ENCODE results near the gene CLEC19A. TPM values are rescaled to one million over a fixed set of nuclear protein-coding genes. Genes with fewer than 3 reads are reported as not detected.

CLEC19A gene
- polyA plus RNA-seq, 1 experiment = not detected

- Histone ChIP-seq H3K36me3 (ENCODE audit: control insufficient read depth, insufficient read depth, low read length) (no peaks in the 10 kb centered on the region), H3K27me3 (ENCODE audit: control insufficient read depth, insufficient read depth, low read length) (no peaks in the 10 kb centered on the region), H3K4me3 (ENCODE audit: low read depth, low read length) (no peak overlapping the region)
- ChIA-PET CTCF (no interaction called here), POLR2A (no interaction called here)
- no peak for TF ChIP-seq CTCF (IDR thresholded peaks at IDR 0.05; ENCODE audit: insufficient read depth, low read depth, low read length)
- DNase-seq (ENCODE audit: low read depth) = no peak
These were observed 19.9 kb downstream of the CLEC19A start for GRCh38 chr16:19305443-19305842.

- CTCF ChIA-PET = no interaction called here
- Histone ChIP-seq H3K4me3 (ENCODE audit: low read depth, low read length) (no peak overlapping the region), H3K36me3 (ENCODE audit: control insufficient read depth, insufficient read depth, low read length) (no peaks in the 10 kb centered on the region), H3K27me3 (ENCODE audit: control insufficient read depth, insufficient read depth, low read length) (no peaks in the 10 kb centered on the region)
- POLR2A ChIA-PET = no interaction called here
- DNase-seq (ENCODE audit: low read depth) = no peak
- no peak for TF ChIP-seq CTCF (IDR thresholded peaks at IDR 0.05; ENCODE audit: insufficient read depth, low read depth, low read length)
These were observed 22.2 kb downstream of the CLEC19A start for GRCh38 chr16:19307587-19308241.

GRCh38 chr16:19308392-19308791 lies 22.9 kb downstream of the CLEC19A start:
- POLR2A ChIA-PET = no interaction called here
- DNase-seq (ENCODE audit: low read depth) = no peak
- no peaks in the 10 kb centered on the region for H3K27me3 ChIP-seq (ENCODE audit: control insufficient read depth, insufficient read depth, low read length)
- H3K36me3 ChIP-seq (ENCODE audit: control insufficient read depth, insufficient read depth, low read length) = no peaks in the 10 kb centered on the region
- TF ChIP-seq CTCF (IDR thresholded peaks at IDR 0.05; ENCODE audit: insufficient read depth, low read depth, low read length) = no peak
- CTCF ChIA-PET = no interaction called here
- H3K4me3 ChIP-seq (ENCODE audit: low read depth, low read length) = no peak overlapping the region

- CTCF ChIA-PET = no interaction called here
These were observed 23.6 kb downstream of the CLEC19A start for GRCh38 chr16:19309178-19309577.

GRCh38 chr16:19314718-19315425 lies 29.3 kb downstream of the CLEC19A start:
- CTCF ChIA-PET = no interaction called here
- no peaks in the 10 kb centered on the region for H3K27me3 ChIP-seq (ENCODE audit: control insufficient read depth, insufficient read depth, low read length)
- H3K36me3 ChIP-seq (ENCODE audit: control insufficient read depth, insufficient read depth, low read length) = no peaks in the 10 kb centered on the region
- no peak overlapping the region for H3K4me3 ChIP-seq (ENCODE audit: low read depth, low read length)
- POLR2A ChIA-PET = no interaction called here
- TF ChIP-seq CTCF (IDR thresholded peaks at IDR 0.05; ENCODE audit: insufficient read depth, low read depth, low read length) = no peak
- DNase-seq (ENCODE audit: low read depth) = no peak

More at GRCh38 chr16:19309178-19309577, 23.6 kb downstream of the CLEC19A start:
- DNase-seq (ENCODE audit: low read depth) = no peak
- H3K4me3 ChIP-seq (ENCODE audit: low read depth, low read length) = no peak overlapping the region
- no peaks in the 10 kb centered on the region for H3K27me3 ChIP-seq (ENCODE audit: control insufficient read depth, insufficient read depth, low read length)
- no peaks in the 10 kb centered on the region for H3K36me3 ChIP-seq (ENCODE audit: control insufficient read depth, insufficient read depth, low read length)
- POLR2A ChIA-PET = no interaction called here
- TF ChIP-seq CTCF (IDR thresholded peaks at IDR 0.05; ENCODE audit: insufficient read depth, low read depth, low read length) = no peak
